Breast epithelium (tissue), 3 donors: ENCODE data around the gene TLK1.

Experiments used
- CTCF ChIP-seq, 3 donors: fragments of 450-650 bp; IDR thresholded peaks; one replicate each; pipeline ENCODE4 v1.5.1; 2016 to 2017; ENCODE audit warnings: antibody characterized with exemption in 3 of 3, mild to moderate bottlenecking in 3 of 3, moderate library complexity in 3 of 3
- POLR2AphosphoS5 ChIP-seq, 3 donors: sonication (generic); formaldehyde crosslinking; IDR thresholded peaks; one replicate each; pipeline ENCODE4 v1.6.1; 2017; ENCODE audit warnings: antibody characterized with exemption in 3 of 3

- TF ChIP-seq CTCF (IDR thresholded peaks at IDR 0.05) (no peak), POLR2AphosphoS5 (IDR thresholded peaks at IDR 0.05) (no peak)
Measured at GRCh38 chr2:171185165-171185818, 24.6 kb upstream of the TLK1 start.
